Heart left ventricle (tissue), 13 donors: ENCODE data around the gene SLC4A2.
A peak's percentile ranks its signal among the peaks of the same experiment; 100 is the strongest.

Experiments
- CTCF ChIP-seq, 12 donors: fragments of 200-600 bp; sonication (generic) in 4 of 12; IDR thresholded peaks; one replicate each; pipeline versions ENCODE4 v1.5.0 to v1.8.0; 2018 to 2022; ENCODE audit warnings: antibody characterized with exemption in 12 of 12, mild to moderate bottlenecking in 5 of 12
- POLR2A ChIP-seq, 2 donors: fragments of 450-650 bp; IDR thresholded peaks; one replicate each; pipeline ENCODE4 v1.6.1; 2017; ENCODE audit warnings: antibody characterized with exemption in 2 of 2, mild to moderate bottlenecking in 2 of 2, moderate library complexity in 2 of 2
- donor health status: ischemic (EF 13 %, LVEDD 7.1; RV severe dilation, severe dysfunction).
- donor health status: DM: no; HTN: yes; CAD: no.
- donor health status: DM: no; HTN: no; CAD: no.
- donor health status: ischemic (EF 25% LVEDD 6.9; RV normal size, moderate dysfunction).
- donor health status: ischemic (EF 25% LVEDD 5.7; RV mildly dilated, moderate dysfunction).
- donor health status: ischemic (EF 35%, LVEDD 5.7; RV mildly dilated, moderate dysfunction).
- donor health status: nonischemic (EF 11% LVEDD 7.7; RV severe dilation, severe dysfunction).
- donor health status: DM: yes; HTN: yes; CAD: no.
- donor health status: PGD.
- donor health status: ischemic (EF 29% LVEDD 5.4; RV normal size, mild dysfunction).
- donor health status: nonischemic (EF 23%, LVEDD 6.1; RV moderate dilation, normal function).

- TF ChIP-seq CTCF (IDR thresholded peaks at IDR 0.05): peak; percentile 85 to 96 (median 90)
- no peak for TF ChIP-seq POLR2A (IDR thresholded peaks at IDR 0.05)
Measured at GRCh38 chr7:151110941-151111645, 51.7 kb downstream of the SLC4A2 start.
